Activated naive CD4-positive, alpha-beta T cell (primary cell): ENCODE measurements around the gene ATG10.
"Not testable (repeated sequence)": the region's sequence is repeated elsewhere in the genome, so short reads cannot be mapped to it uniquely, and the experiment has no call there.

Experiments
- DNase-seq, 4 experiments: peaks; one replicate each; lab custom pipeline; 2025; lab: John Stamatoyannopoulos, UW

ATG10 gene

GRCh38 chr5:81971712-81972491 is at the start of gene ATG10:
Gene ATG10, plus strand, starts transcription at chr5:81972023. Its CDS starts 15,548 bp downstream, at chr5:81987571.
- DNase-seq = peak; percentile 46 to 79 (median 63)

DNA sequence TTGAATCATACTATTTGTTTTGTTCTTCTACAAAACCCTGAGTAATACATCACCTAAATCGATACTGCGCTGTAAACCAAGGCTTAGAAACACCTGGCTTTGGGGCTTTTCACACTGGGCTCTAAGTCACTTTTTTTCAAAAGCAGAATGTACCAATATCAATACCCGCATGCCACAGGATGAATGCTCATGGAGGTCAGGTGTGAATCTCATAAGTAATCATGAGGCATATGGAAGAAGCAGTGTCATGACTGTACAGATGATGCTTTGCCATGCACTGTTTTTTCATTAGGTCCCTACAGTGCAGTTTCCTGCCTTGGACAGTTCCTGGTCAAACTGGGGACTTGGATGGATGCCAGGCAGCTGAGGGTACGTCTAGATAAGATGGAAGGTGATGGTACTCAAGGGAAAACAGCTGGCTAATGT is 49.0 kb upstream of the ATG10 start:
- DNase-seq = no peak

GRCh38 chr5:81924442-81924841 is 47.4 kb upstream of the ATG10 start:
- no peak for DNase-seq

DNA sequence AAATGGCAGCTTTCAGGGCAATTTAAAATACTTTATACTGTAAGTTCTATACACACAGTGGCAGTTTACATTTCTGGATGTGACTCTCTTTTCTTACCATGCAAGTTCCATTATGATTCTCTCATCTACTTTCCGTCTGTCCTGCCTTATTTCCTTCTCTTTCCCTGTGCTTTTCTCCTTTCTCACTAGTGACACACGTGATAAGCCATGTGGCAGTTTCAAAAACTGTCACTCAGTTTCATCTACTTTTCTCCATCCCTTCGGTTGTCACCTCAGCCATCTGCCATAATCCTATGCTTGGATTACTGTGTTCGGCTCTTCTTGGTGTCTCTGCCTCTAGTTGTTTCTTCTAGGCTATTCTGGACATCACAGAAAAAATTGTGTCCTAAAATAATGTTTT is 46.8 kb upstream of the ATG10 start:
- DNase-seq = no peak

DNA sequence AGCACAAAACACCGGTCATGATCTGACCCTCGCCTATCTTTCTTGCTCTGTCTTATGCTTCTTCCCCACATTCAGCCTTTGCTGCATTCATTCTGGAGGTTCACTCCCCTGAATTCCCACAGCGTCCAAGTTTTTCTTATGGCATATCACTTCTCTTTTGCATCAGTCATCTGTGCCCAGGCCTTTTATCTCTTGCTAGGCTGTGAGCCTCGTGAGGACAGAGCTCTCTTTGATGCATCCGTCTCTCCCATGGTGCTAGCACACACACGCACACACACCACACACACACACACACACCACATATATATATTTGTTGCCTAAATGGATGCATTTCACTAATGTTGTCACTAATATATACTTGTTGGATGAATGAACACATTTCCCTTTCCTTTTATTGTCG is 45.8 kb upstream of the ATG10 start:
- no peak for DNase-seq

DNA sequence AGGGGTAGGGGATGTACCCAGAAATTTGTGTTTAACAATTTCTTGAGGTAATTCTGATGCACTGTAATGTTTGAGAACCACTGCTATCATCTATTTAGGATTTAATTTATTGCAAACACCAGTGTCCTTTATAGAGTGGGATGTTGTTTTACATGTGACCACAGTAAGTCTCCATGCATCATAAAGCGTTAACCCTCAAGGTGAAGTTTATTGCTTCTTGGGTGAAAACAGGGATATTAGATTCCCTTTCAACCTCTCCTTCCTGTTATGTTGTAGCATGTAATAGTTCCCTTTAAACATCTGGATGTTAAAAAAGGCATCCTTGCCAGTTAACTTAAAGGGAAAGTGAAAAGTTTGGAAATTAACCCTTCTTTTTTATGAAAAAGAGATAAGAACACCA is 35.8 kb upstream of the ATG10 start:
- no peak for DNase-seq

DNA sequence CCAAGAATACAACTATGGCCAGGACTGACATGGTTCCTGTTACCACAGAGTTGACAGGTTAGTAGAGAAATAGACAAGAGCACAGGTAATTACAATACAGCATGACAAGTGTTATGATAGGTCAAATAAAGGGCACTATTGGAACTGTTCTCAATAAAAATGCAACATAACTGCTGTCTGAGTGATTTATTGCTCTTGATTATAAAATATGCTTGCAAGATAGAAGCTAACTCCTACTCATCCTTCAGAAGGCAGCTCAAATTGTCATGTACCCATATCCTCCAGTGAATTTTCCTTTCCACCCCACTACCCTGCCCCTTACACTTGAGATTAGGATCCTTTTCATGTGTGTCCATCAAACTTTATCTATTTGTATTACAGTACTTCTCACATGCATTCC is 35.1 kb upstream of the ATG10 start:
- DNase-seq = no peak

DNA sequence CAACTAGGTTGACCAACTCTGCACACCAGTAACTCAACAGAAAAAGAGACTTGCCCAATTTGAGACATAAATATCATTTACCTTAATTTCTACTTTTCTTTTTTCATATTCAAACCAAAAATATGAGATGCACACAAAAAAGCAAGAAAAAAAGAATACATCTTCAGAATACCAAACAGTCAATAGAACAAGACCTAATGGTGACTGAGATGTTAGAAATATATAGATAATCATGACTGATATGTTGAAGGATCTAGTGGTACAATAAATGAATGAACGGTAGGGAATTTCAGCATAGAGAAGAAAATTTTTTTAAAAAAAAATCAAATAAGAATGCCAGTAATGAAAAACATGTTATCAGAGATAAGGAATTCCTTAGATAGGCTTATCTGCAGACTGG is 29.1 kb upstream of the ATG10 start:
- DNase-seq = no peak

GRCh38 chr5:81948349-81948748 is 23.5 kb upstream of the ATG10 start:
- DNase-seq = no peak

DNA sequence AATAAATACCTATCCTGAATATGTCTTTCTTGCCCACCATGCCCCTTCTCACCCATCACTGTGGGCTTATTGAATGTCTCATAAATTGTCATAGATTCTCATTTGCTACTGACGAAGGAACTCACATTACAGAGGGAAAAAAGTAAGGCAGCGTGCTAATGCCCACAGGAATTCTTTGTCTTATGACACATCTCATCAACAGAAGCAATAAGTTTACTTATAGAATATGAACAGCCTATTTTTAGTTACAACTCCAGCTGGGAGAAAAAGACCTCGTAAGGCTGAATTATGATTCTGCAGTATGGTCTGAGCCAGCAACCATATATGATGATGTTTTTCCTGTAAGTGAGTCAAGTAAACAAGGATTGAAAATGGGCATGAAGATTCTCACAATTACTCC is 22.4 kb upstream of the ATG10 start:
- DNase-seq = no peak

DNA sequence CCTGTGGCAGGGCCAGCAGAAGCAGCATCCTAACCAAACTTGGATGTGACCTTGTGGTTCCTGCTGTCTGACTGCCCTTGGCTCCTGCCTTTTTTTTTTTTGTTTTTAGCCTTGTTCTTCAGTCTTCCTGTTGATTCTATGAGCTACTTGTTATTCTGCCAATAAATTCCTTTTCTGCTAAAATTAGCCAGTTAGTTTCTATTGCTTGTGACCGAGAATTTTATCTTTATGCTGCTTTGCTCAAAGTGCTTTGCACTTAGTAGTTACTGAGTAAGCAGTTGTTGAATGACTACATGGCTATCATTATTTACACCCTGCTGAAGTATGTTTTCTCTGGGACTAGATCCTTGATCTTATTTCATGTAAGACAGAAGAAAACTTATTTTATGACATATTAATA is 20.8 kb upstream of the ATG10 start:
- DNase-seq = no peak

DNA sequence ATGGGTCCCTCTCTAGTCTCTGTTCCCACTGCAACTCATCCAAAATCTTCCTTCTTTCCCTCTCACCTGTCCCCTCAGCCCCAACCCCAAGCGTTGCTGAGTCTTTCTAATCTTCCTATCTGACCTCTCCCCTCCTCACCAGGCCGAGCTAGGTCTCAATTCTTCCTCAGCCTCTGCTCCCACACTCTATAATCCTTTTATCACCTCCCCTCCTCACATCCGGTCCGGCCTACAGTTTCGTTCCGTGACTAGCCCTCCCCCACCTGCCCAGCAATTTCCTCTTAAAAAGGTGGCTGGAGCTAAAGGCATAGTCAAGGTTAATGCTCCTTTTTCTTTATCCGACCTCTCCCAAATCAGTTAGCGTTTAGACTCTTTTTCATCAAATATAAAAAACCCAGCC is 17.0 kb upstream of the ATG10 start:
- not testable (repeated sequence) for DNase-seq

DNA sequence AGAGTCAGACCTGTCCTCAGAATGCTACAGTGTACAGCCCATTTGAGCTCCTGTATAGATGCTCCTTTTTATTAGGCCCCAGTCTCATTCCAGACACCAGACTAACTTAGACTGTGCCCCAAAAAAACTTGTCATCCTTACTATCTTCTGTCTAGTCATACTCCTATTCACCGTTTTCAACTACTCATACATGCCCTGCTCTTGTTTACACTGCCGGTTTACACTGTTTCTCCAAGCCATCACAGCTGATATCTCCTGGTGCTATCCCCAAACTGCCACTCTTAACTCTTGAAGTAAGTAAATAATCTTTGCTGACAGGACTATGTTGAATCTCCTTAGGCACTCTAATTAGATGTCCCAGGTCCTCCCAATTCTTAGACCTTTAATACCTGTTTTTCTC is 13.7 kb upstream of the ATG10 start:
- DNase-seq = not testable (repeated sequence)

- DNase-seq = no peak
These were observed 10.0 kb upstream of the ATG10 start for GRCh38 chr5:81961651-81962440.

GRCh38 chr5:81963544-81963943 is 8.3 kb upstream of the ATG10 start:
- DNase-seq = no peak

DNA sequence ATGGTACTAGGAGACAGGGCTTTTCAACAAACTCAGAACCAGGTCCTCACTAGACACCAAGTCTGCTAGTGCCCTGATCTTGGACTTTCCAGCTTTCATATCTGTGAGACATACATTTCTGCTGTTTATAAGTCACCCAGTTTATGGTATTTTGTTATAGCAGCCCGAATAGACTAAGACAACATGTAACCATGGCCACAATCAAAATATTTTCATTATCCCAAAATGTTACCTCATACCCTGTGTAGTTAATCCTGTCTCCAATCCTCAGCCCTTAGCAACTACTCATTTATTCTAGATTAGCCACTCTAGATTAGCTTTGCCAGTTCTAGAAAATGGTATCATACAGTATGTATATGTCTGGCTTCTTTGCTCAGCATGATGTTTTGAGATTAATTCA is 6.3 kb upstream of the ATG10 start:
- no peak for DNase-seq

- no peak for DNase-seq
These were observed 2.6 kb upstream of the ATG10 start for GRCh38 chr5:81969226-81969625.

DNA sequence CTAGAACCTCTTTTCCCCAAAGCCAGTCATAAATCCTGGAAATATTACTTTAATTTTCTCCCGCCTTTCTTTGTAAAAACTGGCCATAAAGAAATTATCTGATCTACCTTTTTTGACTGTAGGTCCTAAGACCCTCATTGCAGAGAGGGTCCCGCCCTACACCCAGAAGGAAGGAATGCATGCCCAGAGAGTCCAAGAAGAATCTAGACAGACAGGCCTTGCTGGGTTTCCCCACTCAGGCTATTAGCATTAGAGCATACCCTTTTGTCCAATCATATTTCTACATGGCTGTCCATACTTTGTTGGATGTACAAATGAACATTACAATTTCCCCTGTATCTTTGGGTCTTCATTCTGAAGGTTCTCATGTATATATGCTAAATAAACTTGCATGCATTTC is 1.9 kb upstream of the ATG10 start:
- DNase-seq = no peak

GRCh38 chr5:81971111-81971711 is 612 bp upstream of the ATG10 start:
- DNase-seq = no peak

GRCh38 chr5:81972492-81972783 is 615 bp downstream of the ATG10 start:
- no peak for DNase-seq

GRCh38 chr5:81980160-81980559 is 8.3 kb downstream of the ATG10 start:
- no peak for DNase-seq

DNA sequence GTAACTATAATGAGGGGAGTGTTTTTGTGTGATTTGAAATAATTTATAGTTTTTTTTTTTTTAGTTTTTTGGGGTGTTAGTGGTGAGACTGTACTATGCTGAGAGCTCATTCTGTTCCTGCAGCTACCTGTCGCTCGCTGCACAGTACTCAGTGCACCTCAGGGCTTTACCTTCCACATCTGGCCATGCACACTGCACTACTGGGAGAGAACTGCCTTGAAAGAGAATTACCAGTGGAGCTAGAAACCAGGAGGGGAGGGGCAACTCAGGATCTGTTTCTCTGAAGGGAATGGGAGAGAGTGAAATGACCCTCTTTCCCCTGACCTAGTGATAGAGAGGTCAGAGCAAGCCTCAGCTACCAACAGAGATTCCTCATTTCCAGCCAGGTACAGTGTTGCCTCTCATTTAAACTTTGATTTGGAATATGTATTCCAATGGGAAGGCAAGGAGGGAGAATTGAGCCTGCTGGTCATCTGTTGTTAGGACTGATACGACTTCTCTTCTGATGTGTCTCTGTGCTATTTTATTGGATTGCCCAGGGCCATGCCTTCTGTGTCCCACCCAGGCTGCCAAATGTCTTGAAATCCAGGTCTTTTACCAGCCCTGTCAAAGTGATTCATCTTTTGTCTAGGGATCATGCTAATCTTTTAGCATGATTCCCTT is 8.9 kb downstream of the ATG10 start:
- DNase-seq = no peak
